Femur (tissue), 1 donor: ENCODE results near the gene PTPRU.

Experiments used
- DNase-seq: peaks from one replicate; pipeline ENCODE4 v3.0.0-alpha.2; 2017

The PTPRU gene

GRCh38 chr1:29320156-29320940 lies 84.0 kb downstream of the PTPRU start:
- DNase-seq, result no peak

GRCh38 chr1:29321176-29321575 lies 84.9 kb downstream of the PTPRU start:
- no peak for DNase-seq

DNA sequence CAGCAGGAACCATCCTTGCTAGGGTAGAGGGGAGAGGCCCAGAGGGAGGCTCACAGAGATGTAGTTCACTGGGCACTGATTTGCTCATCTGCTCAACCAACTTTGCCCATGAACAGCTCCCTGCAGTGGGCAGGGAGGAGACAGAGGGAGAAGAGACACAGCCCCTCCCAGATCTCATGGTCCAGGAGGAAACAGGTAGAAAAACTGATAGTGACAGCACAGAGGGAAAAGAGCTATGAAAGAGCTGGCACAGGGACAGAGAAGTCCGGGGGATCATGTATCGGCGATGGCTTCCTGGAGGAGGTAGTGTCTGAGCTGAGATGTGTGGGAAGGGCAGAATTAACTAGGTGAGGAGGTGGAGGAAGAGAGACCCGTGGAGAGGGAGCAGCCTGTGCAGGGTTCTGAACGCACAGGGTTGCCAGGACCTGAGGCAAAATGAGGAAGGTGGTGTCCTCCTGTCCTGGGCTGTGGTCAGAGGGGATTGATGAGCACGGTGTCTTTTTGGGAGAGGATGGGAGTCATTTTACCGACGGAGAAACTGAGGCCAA lies 85.9 kb downstream of the PTPRU start:
- no peak for DNase-seq

- no peak for DNase-seq
Measured at GRCh38 chr1:29322861-29323585, 86.7 kb downstream of the PTPRU start.

DNA sequence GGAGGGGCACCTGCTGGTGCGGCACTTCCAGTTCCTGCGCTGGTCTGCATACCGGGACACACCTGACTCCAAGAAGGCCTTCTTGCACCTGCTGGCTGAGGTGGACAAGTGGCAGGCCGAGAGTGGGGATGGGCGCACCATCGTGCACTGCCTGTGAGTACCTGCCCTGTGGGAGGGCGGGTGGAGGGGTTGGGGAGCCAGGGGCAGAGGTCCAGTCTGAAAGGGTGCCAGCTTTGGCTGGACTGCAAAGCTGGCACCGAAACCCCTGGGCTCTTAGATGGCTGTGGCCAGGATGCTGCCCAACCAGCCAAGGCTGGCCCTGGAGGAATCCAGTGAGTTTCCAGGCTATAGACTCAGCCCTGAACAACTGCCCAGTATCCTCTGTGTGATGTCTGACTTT lies 87.3 kb downstream of the PTPRU start:
- DNase-seq, result no peak

DNA sequence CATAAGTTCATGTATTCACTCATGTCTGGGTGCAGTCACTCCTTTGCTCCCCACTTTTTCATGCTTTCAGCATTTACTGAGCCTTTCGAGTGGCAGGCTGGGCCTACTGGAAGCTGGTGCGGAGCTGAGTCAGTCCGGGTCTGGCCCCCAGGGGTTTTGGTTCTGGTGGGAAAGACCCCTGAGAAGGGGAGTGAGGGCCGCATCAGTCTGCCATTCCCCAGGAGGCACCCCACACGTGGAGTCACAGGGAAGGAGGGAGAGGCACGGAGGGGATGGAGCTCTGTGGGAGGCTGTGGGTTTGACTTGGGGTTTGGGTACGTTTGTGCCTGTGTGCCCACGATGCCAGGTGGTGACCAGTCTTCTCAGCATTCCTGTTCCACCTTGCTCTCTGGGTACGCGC lies 87.9 kb downstream of the PTPRU start:
- DNase-seq, result no peak

DNA sequence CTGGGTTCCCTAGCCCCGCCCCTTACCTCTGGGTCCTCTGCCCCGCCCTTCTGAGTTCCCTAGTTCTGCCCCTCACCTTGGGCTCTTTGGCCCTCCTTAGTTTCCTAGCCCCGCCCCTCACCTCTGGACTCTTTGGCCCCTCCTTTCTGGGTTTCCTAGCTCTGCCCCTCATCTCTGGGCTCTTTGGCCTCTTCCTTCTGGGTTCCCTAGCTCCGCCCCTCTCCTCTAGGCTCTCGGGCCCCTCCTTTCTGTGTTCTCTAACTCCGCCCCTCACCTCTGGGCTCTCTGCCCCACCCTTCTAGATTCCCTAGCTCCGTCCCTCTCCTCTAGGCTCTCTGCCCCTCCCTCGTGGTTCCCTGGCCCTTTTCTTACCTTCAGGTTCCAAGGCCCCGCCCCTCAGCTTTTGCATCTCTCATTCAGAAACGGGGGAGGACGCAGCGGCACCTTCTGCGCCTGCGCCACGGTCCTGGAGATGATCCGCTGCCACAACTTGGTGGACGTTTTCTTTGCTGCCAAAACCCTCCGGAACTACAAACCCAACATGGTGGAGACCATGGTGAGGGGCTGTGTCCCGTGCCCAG lies 88.5 kb downstream of the PTPRU start:
- no peak for DNase-seq

GRCh38 chr1:29325675-29326074 lies 89.4 kb downstream of the PTPRU start:
- no peak for DNase-seq

GRCh38 chr1:29326123-29326522 lies 89.8 kb downstream of the PTPRU start:
- DNase-seq, result no peak

- DNase-seq, result no peak
Measured at GRCh38 chr1:29327223-29327935, 91.1 kb downstream of the PTPRU start.

DNA sequence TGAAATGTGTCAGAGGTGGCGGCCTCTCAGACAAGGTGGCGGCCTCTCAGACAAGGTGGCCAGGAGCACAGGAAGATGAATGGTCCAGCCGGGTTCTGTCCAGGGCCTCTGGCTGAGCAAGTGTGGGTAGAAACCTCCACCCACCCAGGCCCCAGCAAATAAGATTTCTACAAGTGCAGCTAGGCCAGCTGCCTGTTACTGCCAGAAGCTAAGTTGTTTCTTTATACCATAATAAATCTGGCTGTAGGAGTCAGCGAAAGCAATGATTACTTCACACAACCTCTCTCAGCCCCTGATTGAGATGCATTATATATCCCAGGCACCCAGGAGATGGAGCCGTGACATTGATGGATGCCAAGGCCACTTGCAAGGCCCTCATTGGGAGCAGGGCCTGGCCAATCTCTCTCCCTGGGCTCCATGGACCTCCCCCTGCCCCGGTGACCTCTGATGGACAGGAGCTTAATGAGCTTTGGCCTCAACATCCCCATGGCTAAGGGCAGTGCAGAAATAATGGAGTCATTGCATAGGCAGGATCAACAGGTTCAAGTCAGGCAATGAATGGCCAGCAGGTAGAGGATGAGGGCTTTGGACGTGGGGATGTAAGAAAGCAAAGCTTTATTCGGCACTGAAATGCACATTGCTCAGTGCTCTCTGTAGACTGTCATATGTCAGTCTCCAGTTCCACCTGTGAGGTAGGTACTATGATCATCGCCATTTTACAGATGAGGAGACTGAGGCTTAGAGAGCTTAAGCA lies 92.9 kb downstream of the PTPRU start:
- no peak for DNase-seq

DNA sequence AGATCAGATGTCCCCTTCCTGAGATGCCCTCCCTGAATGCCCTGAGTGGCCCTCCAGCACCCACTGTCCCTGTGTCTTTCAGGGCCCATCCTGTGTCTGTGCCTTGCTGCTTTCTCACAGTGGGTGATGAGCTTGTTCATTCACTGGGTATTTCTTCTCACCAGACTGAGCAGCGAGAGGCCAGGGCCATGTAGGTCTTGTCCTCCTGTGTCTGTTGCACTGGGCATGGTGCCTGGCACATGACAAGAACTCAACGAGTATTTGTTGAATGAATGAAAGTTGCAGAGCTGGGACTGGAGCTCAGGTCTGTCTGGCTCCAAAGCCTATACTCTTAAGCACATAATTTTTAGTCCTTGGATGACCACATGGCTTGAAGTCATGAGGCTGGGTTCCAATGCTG lies 93.8 kb downstream of the PTPRU start:
- DNase-seq, result no peak

GRCh38 chr1:29330856-29331255 lies 94.5 kb downstream of the PTPRU start:
- no peak for DNase-seq

- DNase-seq, result no peak
Measured at GRCh38 chr1:29331309-29331708, 95.0 kb downstream of the PTPRU start.

DNA sequence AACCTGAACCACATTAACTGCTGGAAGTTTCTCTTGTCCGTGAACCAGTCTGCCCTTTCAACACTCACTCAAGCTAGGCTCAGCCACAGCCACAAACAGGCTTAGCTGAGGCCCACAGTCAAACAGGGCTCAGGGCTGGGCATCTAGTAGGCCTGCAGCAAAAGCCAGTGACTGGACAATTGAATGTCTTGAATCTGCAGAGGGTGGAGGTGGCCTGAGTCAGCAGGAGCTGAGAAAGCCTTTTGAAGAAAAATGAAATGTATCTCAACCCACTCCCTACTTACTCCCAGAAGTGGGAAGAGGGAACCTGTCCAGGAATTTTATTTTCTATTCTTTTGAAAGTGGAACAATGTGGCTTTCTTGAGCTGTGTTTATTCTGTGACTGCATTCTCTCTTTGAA lies 95.4 kb downstream of the PTPRU start:
- DNase-seq, result no peak

- DNase-seq, result no peak
Measured at GRCh38 chr1:29332204-29332603, 95.9 kb downstream of the PTPRU start.

GRCh38 chr1:29333008-29333407 lies 96.7 kb downstream of the PTPRU start:
- no peak for DNase-seq

GRCh38 chr1:29335573-29335972 lies 99.3 kb downstream of the PTPRU start:
- DNase-seq, result no peak

- DNase-seq, result no peak
Measured at GRCh38 chr1:29338908-29339575, 102.7 kb downstream of the PTPRU start.

DNA sequence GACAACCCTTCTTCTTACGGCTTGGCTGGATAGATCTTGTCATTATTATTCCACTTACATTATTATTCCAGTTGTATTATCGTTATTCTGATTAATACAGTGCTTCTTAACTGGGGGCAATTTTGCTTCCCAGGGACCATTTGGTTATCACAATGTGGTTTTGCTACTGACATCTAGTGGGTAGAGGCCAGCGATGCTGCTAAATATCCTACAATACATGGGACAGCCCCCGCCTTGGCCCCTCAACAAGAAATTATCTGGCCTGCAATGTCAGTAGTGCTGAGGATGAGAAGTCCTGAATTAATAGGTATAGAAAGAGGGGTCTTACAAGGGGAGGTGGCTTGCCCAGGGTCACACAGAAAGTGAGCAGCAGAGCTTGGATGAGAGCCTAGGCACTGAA lies 105.6 kb downstream of the PTPRU start:
- no peak for DNase-seq

DNA sequence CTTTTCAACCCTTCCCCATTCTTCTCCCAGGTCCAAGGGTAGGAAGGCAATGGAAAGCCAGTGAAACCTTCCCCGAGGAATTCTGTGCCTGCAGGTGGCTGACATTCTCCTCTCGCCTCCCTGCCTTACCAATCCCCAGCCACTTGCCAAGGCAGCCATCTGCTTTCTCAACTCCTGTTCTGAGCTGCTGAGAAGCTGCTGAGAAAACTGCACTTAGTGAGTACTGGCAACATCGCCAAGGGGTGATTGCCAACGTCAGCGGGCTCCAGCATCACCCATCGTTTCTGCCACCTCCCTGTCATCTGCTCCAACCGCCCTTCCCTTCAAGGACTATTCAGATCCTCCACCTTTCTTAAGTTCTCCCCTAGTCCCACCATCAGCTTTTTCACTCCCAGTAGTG lies 106.0 kb downstream of the PTPRU start:
- DNase-seq, result no peak

DNA sequence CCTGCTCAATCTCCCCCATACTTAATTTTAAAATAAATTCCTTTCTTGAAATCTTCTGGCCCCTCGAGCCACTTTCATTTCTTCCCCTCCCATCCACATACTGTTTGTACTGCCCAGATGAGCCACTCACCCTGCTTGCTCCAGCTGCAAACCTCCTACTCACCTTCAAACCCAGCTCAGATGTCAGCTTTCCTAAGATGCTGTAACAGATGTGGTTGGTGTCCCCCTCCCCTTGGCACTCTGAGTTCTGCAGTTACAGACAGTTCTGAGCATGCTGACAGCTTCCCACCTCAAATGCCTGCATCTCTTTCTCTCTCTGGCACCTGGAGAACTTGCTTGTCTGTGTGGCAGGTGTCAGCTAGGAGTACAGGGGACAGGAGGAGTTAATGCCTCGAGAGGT lies 106.7 kb downstream of the PTPRU start:
- no peak for DNase-seq
